HG03025 (cell line): Measurements from ENCODE around the gene OR2M5.

Experiments
- ATAC-seq: cut with Tn5 transposase; IDR thresholded peaks from one replicate; pipeline ENCODE4 v1.9.1; 2021; ENCODE audit warnings: mild to moderate bottlenecking, moderate library complexity; ENCODE audit not compliant: unreplicated experiment, low FRiP score

OR2M5 gene

GRCh38 chr1:248144513-248145198 lies at the start of gene OR2M5:
Gene OR2M5 (plus strand): TSS chr1:248145148. CDS start chr1:248145148, 0 bp downstream.
- no peak for ATAC-seq

- ATAC-seq, result no peak
These were observed 46.4 kb upstream of the OR2M5 start for GRCh38 chr1:248098529-248098928.

- no peak for ATAC-seq
These were observed 42.1 kb upstream of the OR2M5 start for GRCh38 chr1:248102847-248103246.

- no peak for ATAC-seq
These were observed 33.8 kb upstream of the OR2M5 start for GRCh38 chr1:248111157-248111556.

GRCh38 chr1:248114890-248115289 lies 30.1 kb upstream of the OR2M5 start:
- ATAC-seq, result no peak

GRCh38 chr1:248127653-248128052 lies 17.3 kb upstream of the OR2M5 start:
- ATAC-seq, result no peak

GRCh38 chr1:248136811-248137210 lies 8.1 kb upstream of the OR2M5 start:
- ATAC-seq, result no peak

- ATAC-seq, result no peak
These were observed 4.1 kb upstream of the OR2M5 start for GRCh38 chr1:248140846-248141245.

- no peak for ATAC-seq
These were observed 1.6 kb upstream of the OR2M5 start for GRCh38 chr1:248143311-248143710.

- ATAC-seq, result no peak
These were observed 7.3 kb downstream of the OR2M5 start for GRCh38 chr1:248152056-248152827.

- no peak for ATAC-seq
These were observed 11.0 kb downstream of the OR2M5 start for GRCh38 chr1:248155927-248156326.

- no peak for ATAC-seq
These were observed 13.8 kb downstream of the OR2M5 start for GRCh38 chr1:248158758-248159157.

GRCh38 chr1:248164031-248164430 lies 19.1 kb downstream of the OR2M5 start:
- no peak for ATAC-seq

- no peak for ATAC-seq
These were observed 20.2 kb downstream of the OR2M5 start for GRCh38 chr1:248165186-248165585.

GRCh38 chr1:248174521-248174920 lies 29.6 kb downstream of the OR2M5 start, which contains the start of gene OR2M2:
Gene OR2M2 (plus strand): TSS chr1:248174821. CDS start chr1:248179986, 5,165 bp downstream.
- no peak for ATAC-seq

GRCh38 chr1:248183996-248184395 lies 39.0 kb downstream of the OR2M5 start:
- ATAC-seq, result no peak

GRCh38 chr1:248187363-248187762 lies 42.4 kb downstream of the OR2M5 start:
- ATAC-seq, result no peak

- no peak for ATAC-seq
These were observed 44.1 kb downstream of the OR2M5 start for GRCh38 chr1:248189026-248189425.

GRCh38 chr1:248194117-248194516 lies 49.2 kb downstream of the OR2M5 start:
- ATAC-seq, result no peak
